HFFc6 (cell line): ENCODE results near the gene MAP2K5. TPM values are rescaled to one million over a fixed set of nuclear protein-coding genes. Genes with fewer than 3 reads are reported as not detected.

Experiments used
- DNase-seq: peaks from one replicate; pipeline ENCODE4 v3.0.0-alpha.2; 2018
- H3K27ac Mint-ChIP-seq: 2 replicates; pipeline ENCODE4 v1.8.0; 2020; ENCODE audit warnings: mild to moderate bottlenecking, mixed read lengths
- H3K27me3 Mint-ChIP-seq: 2 replicates; pipeline ENCODE4 v1.8.0; 2021; ENCODE audit warnings: mild to moderate bottlenecking, moderate library complexity, mixed read lengths; ENCODE audit not compliant: insufficient read depth
- H3K36me3 Mint-ChIP-seq: 2 replicates; pipeline ENCODE4 v1.8.0; 2021; ENCODE audit warnings: low read depth, mixed read lengths
- H3K4me1 Mint-ChIP-seq: 2 replicates; pipeline ENCODE4 v1.8.0; 2020; ENCODE audit warnings: low read depth, mixed read lengths
- H3K4me3 Mint-ChIP-seq: 2 replicates; pipeline ENCODE4 v1.8.0; 2020; ENCODE audit warnings: mild to moderate bottlenecking, moderate library complexity, mixed read lengths
- H3K9me3 Mint-ChIP-seq: 2 replicates; pipeline ENCODE4 v1.8.0; 2020; ENCODE audit warnings: mild to moderate bottlenecking, mixed read lengths
- total RNA-seq, 6 experiments: library from RNA; stranded (reverse); fragmentation: NEBNext Ultra II Directional; extraction: Animal tissue kit (Norgen Biotek cat#: 25700); gene quantifications; 2 replicates in 1 of 6; 3 replicates in 5 of 6; pipeline ENCODE4 v1.2.3, GENCODE V29; 2021
- TF ChIP-seq, protein P1 (sequence below): fragments of 200-600 bp; sonication (generic); IDR thresholded peaks from 2 replicates; pipeline ENCODE4 v1.5.0; 2021; ENCODE audit warnings: antibody characterized with exemption, mild to moderate bottlenecking

Gene MAP2K5
- total RNA-seq, 6 experiments from 2014 or later: 10.2 to 14.3 (median 13.3) TPM

DNA sequence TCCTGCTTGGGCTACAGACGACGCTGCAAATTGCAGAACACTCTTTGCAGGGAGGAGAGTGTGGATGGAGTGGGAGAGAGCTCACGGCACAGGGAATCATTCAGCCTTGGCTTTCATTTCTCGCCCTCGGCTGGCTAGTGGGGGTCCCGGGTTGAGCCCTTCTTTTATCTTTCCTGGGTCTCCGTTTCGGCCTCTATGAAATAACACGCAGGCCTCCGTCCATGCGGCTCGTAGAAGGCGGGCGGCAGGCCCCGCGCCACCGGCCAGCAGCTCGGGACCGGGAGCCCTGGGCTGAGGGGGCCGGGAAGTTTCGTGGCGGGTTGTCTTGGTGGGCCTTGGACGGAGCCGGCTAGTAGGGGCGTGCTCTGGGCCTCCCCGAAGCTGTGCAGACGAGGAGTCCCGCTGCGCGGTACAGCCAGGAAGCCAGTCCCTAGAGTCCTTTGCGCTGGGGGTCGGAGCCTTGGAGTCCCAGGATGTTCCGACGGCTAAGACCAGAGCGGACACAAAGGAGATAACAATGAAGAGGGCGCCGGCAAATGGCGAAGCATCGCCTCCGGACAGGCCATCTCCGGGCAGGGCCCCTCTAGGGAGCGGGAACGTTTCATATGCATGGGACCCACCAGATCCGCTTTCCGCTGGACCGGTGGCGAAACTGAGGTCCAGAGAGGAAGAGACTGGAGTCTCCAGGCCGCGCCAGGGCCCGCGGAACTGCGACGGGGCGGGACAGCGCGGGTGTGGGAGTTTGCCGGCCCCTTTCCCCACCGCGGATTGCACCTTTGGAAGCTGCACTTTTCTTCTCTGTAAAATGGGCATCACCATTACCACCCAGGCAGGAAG, 293.0 kb downstream of the MAP2K5 start:
- no peak overlapping the region for H3K27ac Mint-ChIP-seq
- DNase-seq: no peak
- peaks cover 36% of the 10 kb centered on the region for H3K4me1 Mint-ChIP-seq
- H3K36me3 Mint-ChIP-seq: no peaks in the 10 kb centered on the region
- peak overlapping the region; percentile 79 for H3K4me3 Mint-ChIP-seq
- H3K9me3 Mint-ChIP-seq: peaks cover 3% of the 10 kb centered on the region; the same call in 1 of the 2 replicates
- TF ChIP-seq, protein P1, sequence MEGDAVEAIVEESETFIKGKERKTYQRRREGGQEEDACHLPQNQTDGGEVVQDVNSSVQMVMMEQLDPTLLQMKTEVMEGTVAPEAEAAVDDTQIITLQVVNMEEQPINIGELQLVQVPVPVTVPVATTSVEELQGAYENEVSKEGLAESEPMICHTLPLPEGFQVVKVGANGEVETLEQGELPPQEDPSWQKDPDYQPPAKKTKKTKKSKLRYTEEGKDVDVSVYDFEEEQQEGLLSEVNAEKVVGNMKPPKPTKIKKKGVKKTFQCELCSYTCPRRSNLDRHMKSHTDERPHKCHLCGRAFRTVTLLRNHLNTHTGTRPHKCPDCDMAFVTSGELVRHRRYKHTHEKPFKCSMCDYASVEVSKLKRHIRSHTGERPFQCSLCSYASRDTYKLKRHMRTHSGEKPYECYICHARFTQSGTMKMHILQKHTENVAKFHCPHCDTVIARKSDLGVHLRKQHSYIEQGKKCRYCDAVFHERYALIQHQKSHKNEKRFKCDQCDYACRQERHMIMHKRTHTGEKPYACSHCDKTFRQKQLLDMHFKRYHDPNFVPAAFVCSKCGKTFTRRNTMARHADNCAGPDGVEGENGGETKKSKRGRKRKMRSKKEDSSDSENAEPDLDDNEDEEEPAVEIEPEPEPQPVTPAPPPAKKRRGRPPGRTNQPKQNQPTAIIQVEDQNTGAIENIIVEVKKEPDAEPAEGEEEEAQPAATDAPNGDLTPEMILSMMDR: no peak
- H3K27me3 Mint-ChIP-seq: peaks cover 38% of the 10 kb centered on the region

DNA sequence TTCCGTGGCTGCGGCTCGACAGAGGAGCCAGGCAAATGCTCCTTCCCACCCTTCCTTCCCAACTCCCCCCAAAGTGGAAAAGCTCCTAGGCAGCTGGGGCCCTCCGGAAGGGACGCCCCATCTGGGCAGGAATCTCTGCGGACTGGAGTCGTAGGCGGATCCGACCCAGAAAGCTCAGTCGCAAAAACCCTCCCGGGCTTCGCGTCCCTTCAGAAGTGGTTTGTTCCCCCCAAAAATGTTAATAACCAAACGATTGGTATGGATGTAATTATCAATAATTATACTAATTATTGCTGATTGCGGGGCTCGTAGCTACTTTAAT, 293.6 kb downstream of the MAP2K5 start:
- Mint-ChIP-seq H3K9me3 (peaks cover 3% of the 10 kb centered on the region; the same call in 1 of the 2 replicates), H3K4me3 (peak overlapping the region; percentile 79), H3K36me3 (no peaks in the 10 kb centered on the region), H3K27me3 (peaks cover 32% of the 10 kb centered on the region), H3K27ac (no peak overlapping the region), H3K4me1 (peaks cover 40% of the 10 kb centered on the region)
- TF ChIP-seq, protein P1: no peak
- DNase-seq: no peak

DNA sequence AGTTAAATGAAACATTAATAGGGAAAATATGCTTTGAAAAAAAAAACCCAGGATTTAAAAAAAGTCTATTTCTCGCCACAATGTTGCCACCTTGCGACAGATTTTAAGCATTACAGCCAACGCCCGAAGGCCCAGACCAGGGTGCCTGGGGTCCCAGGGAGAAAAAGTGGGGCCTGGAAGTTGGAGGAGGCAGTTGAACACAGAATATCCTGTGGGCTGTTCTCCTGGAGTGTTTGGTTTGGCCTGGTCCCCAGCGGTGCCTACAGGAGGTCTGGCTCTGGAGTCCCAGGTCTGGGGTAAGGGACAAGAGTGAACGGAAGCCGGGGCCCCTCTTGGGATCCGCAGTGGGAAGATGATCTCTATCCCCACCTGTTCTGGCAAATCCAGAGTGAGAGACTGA, 294.0 kb downstream of the MAP2K5 start:
- H3K4me1 Mint-ChIP-seq: peaks cover 44% of the 10 kb centered on the region
- no peaks in the 10 kb centered on the region for H3K36me3 Mint-ChIP-seq
- peak; percentile 8 for DNase-seq
- H3K27ac Mint-ChIP-seq: no peak overlapping the region
- TF ChIP-seq, protein P1: peak; percentile 94
- H3K9me3 Mint-ChIP-seq: peaks cover 3% of the 10 kb centered on the region; the same call in 1 of the 2 replicates
- peak overlapping the region; percentile 79 for H3K4me3 Mint-ChIP-seq
- H3K27me3 Mint-ChIP-seq: peaks cover 29% of the 10 kb centered on the region

DNA sequence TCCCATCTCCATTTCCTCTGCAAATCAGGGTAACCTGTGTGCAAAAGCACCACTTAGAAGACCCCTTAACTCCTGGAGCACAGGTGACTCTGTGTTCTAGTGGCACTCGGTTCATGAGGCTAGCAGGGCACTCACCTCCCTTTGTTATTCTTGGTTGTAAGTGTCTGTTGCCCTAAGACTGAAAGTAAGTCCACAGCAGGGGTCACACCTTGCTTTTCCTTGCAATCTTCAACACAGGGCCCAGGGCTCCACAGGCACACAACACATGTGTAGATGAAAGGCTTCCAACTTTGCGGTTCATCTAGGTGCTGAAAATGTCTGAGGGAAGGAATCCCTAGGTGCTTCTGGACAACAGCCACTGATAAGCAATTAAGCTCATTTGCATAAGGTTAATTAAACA, 294.5 kb downstream of the MAP2K5 start:
- Mint-ChIP-seq H3K27me3 (peaks cover 29% of the 10 kb centered on the region), H3K4me1 (peaks cover 46% of the 10 kb centered on the region), H3K4me3 (no peak overlapping the region), H3K36me3 (no peaks in the 10 kb centered on the region), H3K27ac (no peak overlapping the region), H3K9me3 (peaks cover 3% of the 10 kb centered on the region; the same call in 1 of the 2 replicates)
- TF ChIP-seq, protein P1: no peak
- DNase-seq: no peak

DNA sequence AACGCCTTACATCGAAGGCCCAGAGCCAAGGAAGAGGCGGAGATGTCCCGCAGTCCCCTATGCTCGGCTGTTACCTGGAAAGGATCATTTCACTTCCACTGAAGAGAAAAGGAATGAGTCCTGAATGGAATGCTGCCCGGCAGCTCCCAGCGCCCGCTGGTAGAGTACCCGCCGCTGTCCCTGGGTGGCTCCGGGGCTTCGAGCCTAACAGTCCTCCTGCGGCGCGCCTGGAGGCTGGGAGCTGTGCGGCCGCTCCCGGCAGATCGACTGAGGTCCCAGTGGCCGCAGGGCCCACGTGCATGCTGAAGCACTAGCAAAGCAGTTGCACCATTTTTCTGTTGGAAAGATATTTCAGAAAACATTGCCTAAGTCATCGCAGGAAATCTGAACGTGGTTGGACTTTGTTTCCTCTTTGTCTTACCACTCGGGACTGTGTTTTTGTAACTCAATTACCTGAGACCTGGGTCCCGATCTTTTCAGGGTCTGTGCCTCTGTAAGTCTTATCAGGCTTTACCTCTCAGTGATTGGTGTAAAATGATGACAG, 296.4 kb downstream of the MAP2K5 start:
- TF ChIP-seq, protein P1: no peak
- Mint-ChIP-seq H3K36me3 (no peaks in the 10 kb centered on the region), H3K4me3 (peak overlapping the region; percentile 39; the same call in 1 of the 2 replicates), H3K4me1 (peaks cover 46% of the 10 kb centered on the region), H3K27ac (no peak overlapping the region), H3K9me3 (peaks cover 3% of the 10 kb centered on the region; the same call in 1 of the 2 replicates), H3K27me3 (peaks cover 23% of the 10 kb centered on the region)
- no peak for DNase-seq
